Right renal cortex interstitium (tissue), 3 donors: ENCODE measurements around the gene SF3A1. TPM values are rescaled to one million over a fixed set of nuclear protein-coding genes. Genes with fewer than 3 reads are reported as not detected.

ENCODE experiments used
- DNase-seq, 3 donors: peaks; one replicate each; pipeline ENCODE4 v3.0.0-alpha.2; 2013; ENCODE audit warnings: low read depth in 3 of 3, low spot score in 2 of 3
- polyA plus RNA-seq, 3 donors: library from polyadenylated mRNA; unstranded; fragments of 120-200 nt; gene quantifications; one replicate each; pipeline ENCODE4 v1.2.1, GENCODE V29; 2013; ENCODE audit not compliant: insufficient read length in 3 of 3

Gene SF3A1
- polyA plus RNA-seq, 3 donors: 114 to 133 (median 131) TPM

DNA sequence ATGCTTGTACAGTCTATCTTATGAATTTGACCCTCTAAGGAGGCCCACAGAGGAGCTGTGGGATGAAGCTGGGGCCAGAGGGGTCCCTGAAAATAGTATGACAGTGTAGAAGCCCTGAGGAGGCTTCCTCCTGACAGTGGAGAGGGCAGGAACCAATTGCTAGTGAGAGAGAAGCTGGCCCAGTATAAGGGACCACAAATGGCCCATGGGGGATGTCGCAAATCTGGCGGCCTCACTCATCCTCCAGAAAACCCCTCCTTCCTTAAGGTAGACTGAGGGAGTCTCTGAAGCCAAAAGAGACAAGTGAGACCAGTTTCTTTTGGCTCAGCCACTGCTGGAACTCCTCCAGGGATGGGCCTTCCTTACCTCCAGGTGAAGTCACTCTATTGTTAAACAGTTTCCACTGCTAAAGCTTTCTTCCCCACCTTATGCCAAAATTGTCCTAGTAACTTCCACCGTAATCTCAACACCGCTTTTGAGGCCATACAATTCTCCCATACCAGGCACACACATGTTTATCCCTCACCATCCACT is 49.6 kb downstream of the SF3A1 start:
- no peak for DNase-seq

DNA sequence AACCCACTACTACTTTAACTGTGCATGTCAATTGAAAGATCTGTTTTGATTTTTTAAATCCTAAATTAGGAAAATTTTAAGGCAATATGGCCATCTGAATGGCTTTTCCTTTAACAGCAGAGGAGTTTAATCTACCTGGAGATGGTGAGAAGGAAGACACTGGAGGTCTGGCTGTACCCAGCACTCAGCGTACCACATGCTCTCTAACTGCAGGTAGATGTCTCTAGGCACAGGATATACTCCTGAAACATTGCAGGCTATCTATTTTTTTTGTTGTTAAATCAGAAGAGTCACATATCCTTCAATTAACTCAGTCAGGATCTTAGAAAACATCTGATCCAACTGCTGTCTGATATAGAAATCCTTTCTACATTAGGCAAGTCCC is 50.1 kb downstream of the SF3A1 start:
- no peak for DNase-seq

DNA sequence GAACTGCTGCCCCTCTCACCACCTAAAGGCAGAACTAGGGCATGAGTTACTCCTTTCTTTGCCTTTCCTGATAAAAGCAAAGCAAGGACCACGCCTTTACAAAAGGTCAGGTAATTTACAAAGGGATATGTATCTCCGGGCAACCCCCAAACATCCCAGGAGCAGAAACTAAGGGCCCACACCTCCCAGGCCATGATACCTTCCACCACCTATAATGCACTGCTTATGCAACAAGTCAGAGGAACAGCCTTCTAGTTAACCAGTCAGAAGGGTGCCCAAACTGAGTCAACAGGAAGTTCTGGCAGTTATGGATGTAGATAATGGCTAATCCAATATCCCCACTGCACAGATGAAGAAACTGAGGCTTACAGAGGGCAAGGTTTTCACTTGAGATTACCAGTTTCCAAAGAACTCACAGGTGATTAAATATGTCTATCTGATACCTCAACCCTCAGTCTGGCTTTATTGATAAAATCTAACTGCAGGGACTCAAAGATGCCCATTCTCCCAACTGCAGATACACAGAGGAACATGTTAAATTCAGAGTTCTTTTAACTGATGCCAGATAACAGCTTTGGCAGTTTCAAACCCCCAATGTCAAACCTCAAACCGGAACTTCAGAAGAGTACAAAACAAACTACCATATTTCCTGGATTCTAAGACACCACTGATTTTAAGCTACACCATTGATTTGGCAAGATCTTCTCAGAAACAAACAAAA is 50.6 kb downstream of the SF3A1 start:
- DNase-seq: no peak

DNA sequence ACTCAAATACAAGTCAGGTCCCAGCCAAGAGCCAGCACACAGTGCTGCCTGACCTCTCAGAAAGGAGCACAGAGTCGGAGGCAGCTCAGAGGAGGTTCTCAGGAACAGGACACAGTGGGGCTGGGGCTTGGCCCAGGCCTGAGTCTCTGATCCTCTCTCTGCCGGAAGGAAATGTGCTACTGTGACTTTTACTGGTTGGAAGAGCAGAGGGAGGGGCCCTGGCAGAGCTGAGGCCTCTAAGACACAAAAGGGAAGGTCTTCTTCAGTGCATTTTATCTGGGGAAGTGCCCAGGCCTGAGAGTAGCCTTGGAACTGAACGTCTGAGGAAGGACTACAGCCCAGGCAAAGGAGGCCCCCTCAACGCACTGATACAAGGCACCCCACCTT is 51.2 kb downstream of the SF3A1 start:
- DNase-seq: no peak

DNA sequence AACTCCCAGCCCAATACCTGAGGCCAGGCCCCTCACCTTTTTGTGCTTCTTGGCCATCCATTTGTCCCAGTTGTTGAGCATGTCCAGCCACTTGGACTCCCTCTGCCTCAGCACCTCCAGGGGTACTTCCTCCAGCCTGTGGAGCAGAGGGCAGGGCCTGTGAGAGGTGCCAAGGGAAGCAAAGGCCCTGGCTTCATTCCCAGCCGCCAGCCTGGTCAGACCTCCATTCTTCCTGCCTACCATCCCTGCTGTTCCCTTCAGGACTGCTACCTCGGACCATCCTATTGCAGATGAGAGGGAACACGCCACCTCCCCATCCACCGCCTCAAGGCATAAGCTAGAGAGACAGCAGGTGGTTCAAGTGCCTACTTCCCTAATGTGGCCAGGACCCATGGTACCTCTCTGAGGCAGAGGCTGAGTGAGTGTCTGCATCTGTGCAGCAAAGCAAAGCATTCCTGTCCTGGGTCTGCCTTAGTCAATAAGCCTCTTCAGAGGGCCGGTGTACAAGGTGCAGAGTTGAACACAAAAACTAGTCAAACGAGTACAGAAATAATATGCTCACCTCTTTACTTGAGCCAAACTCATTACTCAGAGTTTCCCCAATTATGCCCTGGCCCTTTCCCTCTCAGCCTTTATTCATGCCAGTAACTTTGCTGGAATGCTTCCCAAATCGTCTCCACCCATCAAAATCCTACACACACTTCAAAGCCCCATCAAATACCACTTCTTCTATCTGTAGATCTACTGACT is 52.0 kb downstream of the SF3A1 start:
- no peak for DNase-seq

DNA sequence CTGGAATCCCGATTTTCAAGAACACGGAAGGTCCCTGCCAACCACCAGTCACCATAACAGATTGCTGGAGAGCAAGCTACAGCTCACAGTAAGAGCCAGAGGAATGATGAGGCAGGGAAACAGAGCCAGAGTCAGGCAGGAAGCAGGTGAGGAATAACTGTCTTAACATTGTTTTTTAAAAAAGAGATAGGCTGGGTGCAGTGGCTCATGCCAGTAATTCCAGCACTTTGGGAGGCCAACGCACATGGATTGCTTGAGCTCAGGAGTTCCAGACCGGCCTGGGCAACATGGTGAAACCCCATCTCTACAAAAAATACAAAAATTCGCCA is 53.9 kb downstream of the SF3A1 start:
- DNase-seq: no peak

DNA sequence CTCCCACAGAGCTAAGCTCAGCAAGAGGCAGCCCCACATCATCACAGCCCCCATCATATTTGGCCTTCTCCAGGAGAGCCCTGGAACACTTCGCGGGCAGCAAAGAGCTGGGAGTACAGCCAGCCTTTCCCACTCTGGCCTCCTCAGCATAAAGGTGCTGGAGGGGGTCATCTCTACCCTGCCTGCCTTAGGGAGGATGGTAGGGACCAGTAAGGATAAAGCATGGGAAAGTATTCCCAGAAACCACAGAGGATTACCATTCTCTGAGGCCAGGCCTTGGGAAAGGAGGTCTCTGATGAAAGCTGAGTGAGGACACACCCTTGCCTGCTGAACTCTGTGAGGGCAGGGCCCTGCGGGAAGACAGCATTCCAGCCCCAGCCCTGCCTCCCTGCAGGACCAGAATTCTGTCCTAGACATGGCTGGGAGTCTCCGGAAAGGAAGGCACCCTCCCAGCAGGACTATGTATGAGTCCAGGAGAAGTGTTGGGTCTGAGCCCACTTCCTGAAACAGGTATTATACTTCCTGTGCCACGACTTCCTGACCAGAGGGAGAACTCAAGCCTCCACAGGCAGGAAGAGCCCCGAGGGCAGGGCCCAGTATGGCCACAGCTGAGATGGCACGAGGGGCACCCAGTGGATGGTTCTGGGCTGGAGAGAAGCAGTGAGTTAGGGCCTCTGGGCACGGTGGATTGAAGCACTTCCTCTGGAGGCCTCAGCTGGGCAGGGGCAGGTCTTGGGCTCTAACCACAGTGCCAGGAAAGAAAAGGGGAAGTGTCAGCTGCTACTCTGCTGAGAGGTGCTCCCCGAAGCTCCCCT is 54.5 kb downstream of the SF3A1 start:
- no peak for DNase-seq

DNA sequence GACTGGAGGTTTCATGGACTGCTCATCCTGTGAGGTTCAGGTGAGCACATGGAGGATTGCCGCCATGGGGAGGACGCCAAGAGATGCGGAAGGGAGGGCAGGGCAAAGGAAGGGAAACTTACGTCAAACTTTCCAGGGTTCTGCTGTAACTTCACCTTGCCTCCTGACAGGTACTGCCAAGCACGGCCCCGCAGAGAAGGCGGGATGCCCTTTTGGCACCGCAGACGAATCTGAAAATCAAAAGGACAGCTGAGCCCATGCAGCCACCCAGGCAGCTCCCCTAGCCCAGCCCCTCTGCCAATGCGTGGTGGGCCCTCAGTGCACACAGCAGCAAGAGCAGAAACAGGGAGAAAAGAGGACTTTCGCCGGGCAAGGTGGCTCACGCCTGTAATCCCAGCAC is 57.4 kb downstream of the SF3A1 start:
- no peak for DNase-seq

DNA sequence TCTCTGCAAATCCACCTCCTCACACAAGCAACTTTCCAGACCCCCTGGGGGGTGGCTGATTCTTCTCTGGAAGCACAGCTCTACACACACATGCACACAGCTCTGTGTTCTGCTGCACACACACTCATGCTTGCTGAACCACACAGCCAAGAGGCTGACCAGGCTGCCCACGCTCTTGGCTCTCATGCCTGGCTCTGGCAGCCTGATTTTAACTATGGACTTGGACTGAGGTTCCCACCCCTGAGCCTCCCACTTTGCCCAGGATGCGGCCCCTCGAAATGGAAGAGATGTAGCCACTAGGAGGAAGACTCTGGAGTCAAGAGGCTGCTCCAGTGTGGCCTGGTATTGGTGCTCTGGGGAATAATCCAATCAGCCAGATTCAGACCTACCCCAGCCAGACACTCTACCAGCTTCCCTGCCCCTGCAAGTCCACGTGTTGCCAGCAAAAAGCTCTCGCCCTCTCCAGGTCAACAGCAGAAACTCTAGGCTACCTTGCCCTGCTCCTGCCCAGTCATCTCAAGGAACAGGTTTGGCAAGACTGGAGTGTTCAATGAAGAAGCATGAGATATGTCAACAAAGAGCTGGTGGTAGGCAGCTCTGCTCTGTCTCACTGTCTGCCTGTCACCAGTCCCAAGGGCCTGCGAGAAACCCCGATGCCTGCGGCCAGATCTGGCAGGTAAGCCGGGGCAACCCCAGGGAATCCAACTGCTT is 58.5 kb downstream of the SF3A1 start:
- DNase-seq: no peak

DNA sequence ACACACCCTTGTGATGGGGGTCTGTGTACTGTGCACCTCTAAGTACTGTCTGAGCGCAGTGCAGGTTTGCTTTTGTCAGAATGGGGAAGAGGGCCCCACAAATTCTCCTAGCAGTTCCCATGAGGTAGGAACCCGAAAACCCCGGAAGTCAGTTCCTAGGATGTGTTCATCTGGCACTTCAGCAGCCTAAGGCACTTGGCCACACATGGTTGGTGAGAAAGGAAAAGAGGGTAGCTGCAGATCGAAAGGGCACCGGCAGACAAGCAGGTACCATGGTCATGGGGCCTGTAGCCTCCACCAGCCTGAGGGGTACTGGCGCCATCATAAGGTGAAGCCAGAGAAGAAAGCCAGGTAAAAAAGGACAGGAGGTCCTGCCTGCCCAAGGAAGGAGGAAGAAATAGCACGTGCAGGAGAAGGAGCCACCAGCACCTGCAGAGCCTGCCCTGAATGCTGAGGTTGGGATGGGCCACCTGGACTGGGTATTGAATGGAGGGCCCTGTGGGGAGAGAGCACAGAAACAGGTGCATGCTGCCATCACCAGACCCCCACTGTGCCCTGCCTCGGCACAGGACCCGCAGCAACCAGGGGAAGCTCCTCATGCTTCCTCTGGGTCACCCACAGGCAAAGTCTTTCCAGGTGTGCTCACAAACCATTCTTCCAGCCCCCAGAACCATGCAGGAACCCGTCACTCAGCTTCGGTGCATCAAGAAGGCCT is 59.3 kb downstream of the SF3A1 start:
- DNase-seq: no peak

DNA sequence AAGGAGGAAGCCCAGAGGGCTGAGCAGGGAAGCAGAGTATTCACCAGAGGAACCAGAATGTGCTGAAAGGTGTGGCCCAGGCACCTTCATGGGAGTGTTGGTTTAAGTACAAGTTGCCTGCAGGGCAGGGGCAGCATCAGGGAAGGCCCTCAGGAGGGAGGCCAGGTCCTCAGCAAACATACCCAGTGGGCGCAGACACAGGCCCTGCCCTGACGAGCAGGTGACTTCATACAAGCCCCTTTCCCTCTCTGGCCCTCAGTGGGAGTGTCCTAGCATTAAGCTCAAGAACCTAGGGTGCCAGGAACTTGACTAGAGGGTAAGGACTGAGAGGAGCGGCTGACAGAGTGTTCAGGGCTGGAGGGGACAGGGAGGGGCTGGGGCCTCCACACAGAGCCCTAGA is 59.9 kb downstream of the SF3A1 start:
- DNase-seq: no peak

DNA sequence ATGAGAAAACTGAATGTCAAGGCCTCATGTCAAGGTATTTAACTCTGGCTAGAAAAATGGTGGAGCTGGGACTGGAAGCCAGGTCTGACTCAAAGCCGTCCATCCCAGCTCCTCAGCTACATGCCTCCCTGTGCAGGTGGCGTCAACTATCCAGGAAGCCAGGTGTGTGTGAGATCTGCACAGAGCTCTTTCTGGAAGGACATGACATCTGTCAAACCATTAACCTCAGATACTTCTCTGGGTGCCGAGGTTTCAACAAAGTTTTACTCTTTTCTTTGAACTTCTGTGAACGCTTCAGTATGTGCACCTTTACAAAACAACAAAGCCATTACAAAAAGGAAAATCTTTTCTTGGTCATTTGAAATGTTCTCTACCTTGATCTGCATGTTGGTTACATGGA is 60.4 kb downstream of the SF3A1 start:
- no peak for DNase-seq

DNA sequence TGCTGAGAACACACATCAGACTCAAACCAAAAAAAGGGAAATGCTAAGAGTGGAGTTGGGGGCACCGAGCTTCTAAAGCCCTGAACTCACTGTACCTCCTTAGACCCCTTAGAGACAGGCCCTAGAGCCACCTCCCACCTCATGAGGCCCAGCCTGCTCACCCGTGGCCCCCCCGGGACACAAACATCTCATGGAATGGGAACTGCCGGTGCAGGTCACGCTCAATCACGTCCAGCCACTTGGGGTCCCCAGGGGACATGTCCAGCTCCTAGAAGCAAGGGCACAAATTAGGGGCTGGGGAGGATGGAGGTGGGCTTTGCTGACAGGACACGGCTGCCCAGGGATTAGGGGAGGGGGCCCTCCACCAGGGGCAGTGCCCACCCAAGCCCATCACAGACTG is 61.1 kb downstream of the SF3A1 start:
- no peak for DNase-seq

DNA sequence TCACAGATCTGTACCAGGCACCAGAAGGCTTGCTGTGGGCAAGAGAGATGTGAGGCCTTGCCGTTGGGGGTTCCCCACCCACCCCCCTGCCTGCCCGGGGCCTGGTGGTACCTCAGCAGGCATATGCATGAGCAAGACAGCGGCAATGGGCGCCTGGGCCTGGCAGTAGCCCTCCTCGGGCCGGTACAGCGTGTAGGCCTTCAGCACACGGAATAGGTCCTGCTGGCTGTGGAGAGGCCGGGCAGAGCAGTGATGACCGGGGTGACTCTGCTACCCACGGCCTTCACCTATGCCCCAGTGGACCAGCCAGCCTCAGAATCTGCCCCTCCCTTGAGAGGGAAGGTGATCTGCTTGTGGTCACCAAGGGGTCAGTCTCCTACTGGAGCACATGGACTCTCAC is 61.9 kb downstream of the SF3A1 start:
- DNase-seq: no peak

DNA sequence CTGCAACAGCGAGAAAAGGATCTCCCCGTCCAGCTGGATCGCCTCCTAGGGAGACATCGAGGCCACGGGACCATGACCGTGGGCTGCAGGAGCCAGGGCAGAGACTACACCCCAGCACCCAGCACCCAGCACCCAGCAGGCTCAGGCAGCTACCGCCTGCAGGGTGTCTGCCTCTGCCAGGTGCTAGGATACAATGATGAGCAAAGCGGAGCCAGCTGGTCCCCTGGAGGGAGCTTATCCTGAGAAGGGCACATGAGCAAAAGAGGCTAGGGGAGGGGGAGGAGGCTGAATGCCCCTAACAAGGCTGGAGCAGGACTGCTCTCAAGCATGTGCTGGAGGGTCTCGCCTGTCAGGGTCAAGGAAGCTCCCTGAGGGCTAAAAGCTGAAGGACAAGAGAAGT is 62.6 kb downstream of the SF3A1 start:
- no peak for DNase-seq

DNA sequence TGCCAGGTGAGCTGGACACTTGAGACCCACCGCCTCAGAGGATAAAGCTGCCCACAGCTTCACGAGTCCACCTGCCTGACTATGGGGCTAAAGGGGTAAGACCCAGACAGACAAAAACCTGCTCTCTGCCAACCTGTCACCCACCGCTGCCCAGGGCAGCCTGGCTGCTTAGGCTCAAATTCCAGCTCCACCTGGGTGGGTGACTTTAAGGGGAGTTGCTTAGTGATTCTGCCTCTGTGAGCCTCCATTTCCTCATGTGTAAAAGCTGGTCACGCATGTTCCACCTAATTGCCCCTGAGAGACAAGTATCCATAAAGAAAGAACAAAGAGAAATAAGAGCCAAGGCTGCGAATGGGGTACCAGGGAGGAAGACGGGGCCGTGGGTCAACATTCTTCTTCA is 63.7 kb downstream of the SF3A1 start:
- DNase-seq: no peak

DNA sequence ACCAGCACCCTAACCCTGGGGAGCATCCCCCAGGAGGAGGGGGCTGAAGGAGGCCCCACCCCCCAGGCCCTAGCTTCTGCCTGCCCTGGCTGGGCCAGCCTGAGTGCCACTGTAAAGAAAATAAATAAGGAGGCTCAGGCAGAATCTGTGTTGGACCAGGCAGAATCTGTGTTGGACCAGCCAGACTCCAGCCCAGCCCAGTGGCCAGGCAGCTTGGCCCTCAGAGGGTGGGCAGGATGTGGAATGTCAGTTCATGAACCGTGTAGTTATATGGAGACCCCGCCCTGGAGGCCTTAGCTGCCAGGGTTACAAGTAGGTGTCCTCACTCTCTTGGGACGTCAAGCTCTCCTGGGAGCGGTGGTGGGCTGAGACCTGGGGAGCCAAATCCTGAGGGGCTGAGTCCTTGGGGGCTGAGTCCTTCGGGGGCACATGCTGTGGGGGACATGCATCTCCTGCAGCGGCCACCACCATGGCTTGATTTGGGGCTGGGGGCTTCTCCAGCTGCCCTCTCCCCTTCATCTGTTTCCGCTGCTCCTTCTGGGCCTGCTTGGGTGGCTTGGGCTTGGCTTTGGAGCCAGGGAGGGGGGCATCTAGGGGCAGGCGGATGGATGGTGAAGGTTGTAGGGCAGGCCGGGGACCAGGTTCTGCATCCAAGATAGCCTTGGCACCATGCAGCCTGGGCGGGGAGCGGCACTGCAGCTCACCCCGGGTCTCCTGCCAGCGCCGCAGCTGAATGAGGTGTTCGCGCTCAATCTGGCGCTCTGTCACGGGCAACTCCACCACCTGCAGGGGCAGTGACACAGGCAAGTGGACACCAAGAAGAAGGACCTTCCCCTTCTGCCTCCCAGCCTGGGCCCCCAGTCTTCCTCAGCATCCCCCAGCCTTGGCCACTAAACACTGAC is 64.4 kb downstream of the SF3A1 start:
- DNase-seq: no peak

DNA sequence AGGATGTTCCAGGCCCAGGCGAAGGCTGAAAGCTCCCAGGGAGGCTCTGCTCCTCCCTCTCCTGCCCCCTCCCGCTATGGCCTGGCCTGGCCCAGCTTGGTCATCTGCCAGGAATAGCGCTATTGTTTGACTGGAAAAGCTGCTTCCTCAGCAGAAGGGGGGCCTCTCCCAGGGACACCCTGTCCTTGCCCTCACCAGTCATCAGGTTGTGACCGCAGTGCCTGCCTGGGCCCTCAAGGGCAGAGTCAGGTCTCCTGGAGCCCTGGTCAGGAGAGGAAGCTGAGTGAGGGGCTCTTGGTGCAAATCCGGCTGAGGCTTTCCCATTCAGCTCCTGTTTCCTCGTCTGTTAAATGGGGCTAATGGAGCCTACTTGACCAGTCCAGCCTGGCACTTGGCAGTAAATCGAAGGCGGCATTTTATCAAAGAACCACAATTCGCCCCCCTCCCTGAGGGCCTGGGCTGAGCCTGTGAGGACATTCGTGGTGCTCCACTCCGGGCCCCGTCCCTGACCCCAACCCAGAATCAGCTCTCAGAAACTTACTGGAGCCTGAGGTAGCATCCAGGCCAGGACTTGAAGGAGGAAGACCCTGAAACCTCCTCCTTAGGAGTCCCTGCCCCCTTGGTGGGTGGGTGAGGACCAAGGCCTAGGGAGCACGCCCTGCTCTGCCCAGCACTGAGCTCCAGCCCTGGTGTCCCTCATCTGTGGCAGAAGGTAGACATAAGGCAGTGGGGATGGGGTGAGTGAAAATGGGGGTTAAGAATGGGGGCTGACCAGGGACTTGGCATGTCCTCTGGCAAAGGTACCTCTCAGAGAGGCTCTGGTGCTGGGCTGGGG is 65.4 kb downstream of the SF3A1 start:
- DNase-seq: no peak
